ENCODE results near the gene NRK. TPM values are rescaled to one million over a fixed set of nuclear protein-coding genes. Genes with fewer than 3 reads are reported as not detected.
"Not testable (repeated sequence)": the region's sequence is repeated elsewhere in the genome, so short reads cannot be mapped to it uniquely, and the experiment has no call there.

The NRK gene
- polyA plus RNA-seq, 1 donor (not counting 4 experiments of a cell fraction or from before 2014, with no cell fraction given): 0.28 TPM

DNA sequence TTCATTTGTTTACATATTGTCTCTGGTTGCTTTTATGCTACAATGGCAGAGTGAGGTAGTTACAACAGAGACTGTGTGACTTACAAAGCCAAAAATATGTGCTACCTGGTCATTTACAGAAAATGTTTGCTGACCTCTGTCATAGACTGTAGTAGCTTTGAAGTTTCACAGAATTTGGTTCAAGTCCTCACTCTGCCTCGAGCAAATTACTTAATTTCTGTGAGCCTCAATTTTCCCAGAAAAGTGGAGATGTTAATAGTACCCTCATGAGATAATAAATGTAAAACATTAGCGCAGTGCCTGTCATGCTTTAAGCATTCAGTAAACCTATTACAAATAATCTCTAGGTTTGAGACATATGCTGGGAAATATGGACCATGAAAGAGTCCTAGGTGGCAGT is 18.4 kb upstream of the NRK start:
- Histone ChIP-seq H3K4me3 (ENCODE audit: control insufficient read depth in 2 of 3, extremely low read depth in 1 of 3, insufficient read depth in 2 of 3, low read depth in 1 of 3, low read length in 3 of 3) (no peak overlapping the region), H3K36me3 (ENCODE audit: control insufficient read depth in 2 of 2, extremely low read depth in 1 of 2, insufficient read depth in 2 of 2, low read length in 2 of 2) (no peaks in the 10 kb centered on the region), H3K4me1 (ENCODE audit: control insufficient read depth, extremely low read depth, insufficient read depth, low read length) (no peaks in the 10 kb centered on the region), H3K9me1 (ENCODE audit: control insufficient read depth, extremely low read depth, insufficient read depth, low read length) (no peaks in the 10 kb centered on the region), H3K9ac (ENCODE audit: control insufficient read depth, extremely low read depth, insufficient read depth, low read length) (no peak overlapping the region), H2AFZ (ENCODE audit: control insufficient read depth, low read length) (no peak overlapping the region), H3K79me2 (ENCODE audit: control insufficient read depth, insufficient read depth, low read length) (no peaks in the 10 kb centered on the region), H3K27me3 (ENCODE audit: control insufficient read depth, extremely low read depth, insufficient read depth, low read length) (no peaks in the 10 kb centered on the region), H3K9me3 (ENCODE audit: control insufficient read depth, low read depth, low read length) (no peaks in the 10 kb centered on the region), H3K27ac (ENCODE audit: control insufficient read depth, insufficient read depth, low read length) (no peak overlapping the region), H4K20me1 (ENCODE audit: control insufficient read depth, extremely low read depth, insufficient read depth, low read length) (no peaks in the 10 kb centered on the region), H3K4me2 (ENCODE audit: control insufficient read depth, extremely low read depth, insufficient read depth, low read depth, low read length) (no peak overlapping the region)
- no peak for TF ChIP-seq CTCF (optimal IDR thresholded peaks at IDR 0.05 in 1 of 3, IDR thresholded peaks at IDR 0.05 in 1 of 3, conservative IDR thresholded peaks at IDR 0.05 in 1 of 3; ENCODE audit: extremely low read depth in 1 of 3, insufficient read depth in 2 of 3, low read length in 3 of 3)
- TF ChIP-seq EZH2 (IDR thresholded peaks at IDR 0.05; ENCODE audit: low read length): no peak
- dilution Hi-C loops (cut with MboI; ENCODE audit: extremely low pct_ligation_motif_present, low sequenced_read_pairs): no loop called here
- DNase-seq (ENCODE audit: low read depth, low spot score): no peak
- no peak for FAIRE-seq

DNA sequence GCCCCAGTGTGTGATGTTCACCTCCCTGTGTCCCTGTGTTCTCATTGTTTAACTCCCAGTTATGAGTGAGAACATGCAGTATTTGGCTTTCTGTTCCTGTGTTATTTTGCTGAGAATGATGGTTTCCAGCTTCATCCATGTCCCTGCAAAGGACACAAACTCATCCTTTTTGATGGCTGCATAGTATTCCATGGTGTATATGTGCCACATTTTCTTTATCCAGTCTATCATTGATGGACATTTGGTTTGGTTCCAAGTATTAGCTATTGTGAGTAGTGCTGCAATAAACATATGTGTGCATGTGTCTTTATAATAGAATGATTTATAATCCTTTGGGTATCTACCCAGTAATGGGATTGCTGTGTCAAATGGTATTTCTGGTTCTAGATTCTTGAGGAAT is 16.7 kb upstream of the NRK start:
- H3K36me3 ChIP-seq (ENCODE audit: control insufficient read depth in 2 of 2, extremely low read depth in 1 of 2, insufficient read depth in 2 of 2, low read length in 2 of 2); FAIRE-seq; H3K79me2 ChIP-seq (ENCODE audit: control insufficient read depth, insufficient read depth, low read length); DNase-seq (ENCODE audit: low read depth, low spot score); H3K4me1 ChIP-seq (ENCODE audit: control insufficient read depth, extremely low read depth, insufficient read depth, low read length); H4K20me1 ChIP-seq (ENCODE audit: control insufficient read depth, extremely low read depth, insufficient read depth, low read length); H3K9ac ChIP-seq (ENCODE audit: control insufficient read depth, extremely low read depth, insufficient read depth, low read length); H2AFZ ChIP-seq (ENCODE audit: control insufficient read depth, low read length); H3K27me3 ChIP-seq (ENCODE audit: control insufficient read depth, extremely low read depth, insufficient read depth, low read length); H3K9me1 ChIP-seq (ENCODE audit: control insufficient read depth, extremely low read depth, insufficient read depth, low read length); H3K27ac ChIP-seq (ENCODE audit: control insufficient read depth, insufficient read depth, low read length); dilution Hi-C loops (cut with MboI; ENCODE audit: extremely low pct_ligation_motif_present, low sequenced_read_pairs); H3K9me3 ChIP-seq (ENCODE audit: control insufficient read depth, low read depth, low read length); H3K4me3 ChIP-seq (ENCODE audit: control insufficient read depth in 2 of 3, extremely low read depth in 1 of 3, insufficient read depth in 2 of 3, low read depth in 1 of 3, low read length in 3 of 3); H3K4me2 ChIP-seq (ENCODE audit: control insufficient read depth, extremely low read depth, insufficient read depth, low read depth, low read length): not testable (repeated sequence)

DNA sequence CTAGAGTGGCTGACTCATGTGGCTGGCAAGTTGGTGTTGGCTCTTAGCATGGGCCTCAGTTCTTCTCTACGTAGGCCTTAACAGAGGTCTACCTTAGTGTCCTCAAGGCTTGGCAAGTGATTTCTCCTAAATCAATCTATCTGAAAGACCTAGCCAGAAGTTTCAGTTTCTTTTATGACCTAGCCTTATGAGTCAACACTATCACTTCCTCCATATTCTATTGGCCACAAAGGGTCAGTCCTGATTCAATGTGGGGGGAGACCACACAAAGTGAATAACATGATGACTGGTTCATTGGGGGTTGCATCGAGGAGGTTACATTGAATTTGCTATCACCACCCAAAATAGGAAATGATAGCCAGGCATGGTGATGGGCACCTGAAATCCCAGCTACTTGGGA is 5.8 kb upstream of the NRK start:
- Histone ChIP-seq H3K4me3 (ENCODE audit: control insufficient read depth in 2 of 3, extremely low read depth in 1 of 3, insufficient read depth in 2 of 3, low read depth in 1 of 3, low read length in 3 of 3) (no peak overlapping the region), H3K27me3 (ENCODE audit: control insufficient read depth, extremely low read depth, insufficient read depth, low read length) (peaks cover 32% of the 10 kb centered on the region), H3K4me2 (ENCODE audit: control insufficient read depth, extremely low read depth, insufficient read depth, low read depth, low read length) (no peak overlapping the region), H3K79me2 (ENCODE audit: control insufficient read depth, insufficient read depth, low read length) (no peaks in the 10 kb centered on the region), H3K36me3 (ENCODE audit: control insufficient read depth in 2 of 2, extremely low read depth in 1 of 2, insufficient read depth in 2 of 2, low read length in 2 of 2) (no peaks in the 10 kb centered on the region), H3K9me3 (ENCODE audit: control insufficient read depth, low read depth, low read length) (peaks cover 2% of the 10 kb centered on the region), H3K9me1 (ENCODE audit: control insufficient read depth, extremely low read depth, insufficient read depth, low read length) (no peaks in the 10 kb centered on the region), H2AFZ (ENCODE audit: control insufficient read depth, low read length) (no peak overlapping the region), H3K27ac (ENCODE audit: control insufficient read depth, insufficient read depth, low read length) (no peak overlapping the region), H3K9ac (ENCODE audit: control insufficient read depth, extremely low read depth, insufficient read depth, low read length) (no peak overlapping the region), H3K4me1 (ENCODE audit: control insufficient read depth, extremely low read depth, insufficient read depth, low read length) (no peaks in the 10 kb centered on the region), H4K20me1 (ENCODE audit: control insufficient read depth, extremely low read depth, insufficient read depth, low read length) (no peaks in the 10 kb centered on the region)
- FAIRE-seq (no peak), DNase-seq (ENCODE audit: low read depth, low spot score) (no peak)
- TF ChIP-seq CTCF (optimal IDR thresholded peaks at IDR 0.05 in 1 of 3, IDR thresholded peaks at IDR 0.05 in 1 of 3, conservative IDR thresholded peaks at IDR 0.05 in 1 of 3; ENCODE audit: extremely low read depth in 1 of 3, insufficient read depth in 2 of 3, low read length in 3 of 3) (no peak), EZH2 (IDR thresholded peaks at IDR 0.05; ENCODE audit: low read length) (no peak)
- dilution Hi-C loops (cut with MboI; ENCODE audit: extremely low pct_ligation_motif_present, low sequenced_read_pairs): no loop called here

Data from keratinocyte (primary cell).